ENCODE results near the gene TADA3. TPM values are rescaled to one million over a fixed set of nuclear protein-coding genes. Genes with fewer than 3 reads are reported as not detected.

The TADA3 gene
- total and polyA plus RNA-seq, 9 of the 15 experiments (the other 6 are each of a cell fraction or from before 2014, with no cell fraction given) = 4.1 to 110 (median 74.8) TPM

- peak; percentile 59 to 78; a peak in 2 of 4 replicates for TF ChIP-seq NONO (IDR thresholded peaks at IDR 0.05; ENCODE audit: low read depth in 2 of 2, low read length in 1 of 2)
- TF ChIP-seq KLF16 (IDR thresholded peaks at IDR 0.05) = no peak
- 0 out of 2 replicates have a peak, but pooled peaks have one; percentile 29 for TF ChIP-seq GABPB2 (CRISPR knock-in tag; conservative IDR thresholded peaks at IDR 0.05)
- no peak for TF ChIP-seq THRA (IDR thresholded peaks at IDR 0.05)
- TF ChIP-seq MXD1 (CRISPR knock-in tag; IDR thresholded peaks at IDR 0.05; ENCODE audit: borderline replicate concordance, poor library complexity, severe bottlenecking) = no peak
- peak; percentile 62 for TF ChIP-seq PRDM10 (IDR thresholded peaks at IDR 0.05; ENCODE audit: partially characterized antibody)
- TF ChIP-seq FIP1L1 (IDR thresholded peaks at IDR 0.05; ENCODE audit: low read depth, low read length, poor library complexity, severe bottlenecking) = peak; percentile 83
- TF ChIP-seq JUNB (CRISPR knock-in tag; conservative IDR thresholded peaks at IDR 0.05) = no peak
- no peak for TF ChIP-seq DNMT1 (IDR thresholded peaks at IDR 0.05)
- no peak for TF ChIP-seq CREB5 (CRISPR knock-in tag; IDR thresholded peaks at IDR 0.05)
- peak; percentile 21; the same call in 1 of the 2 replicates for TF ChIP-seq USF2 (CRISPR knock-in tag; IDR thresholded peaks at IDR 0.05)
- TF ChIP-seq ZNF347 (CRISPR knock-in tag; IDR thresholded peaks at IDR 0.05; ENCODE audit: low read depth) = no peak
- TF ChIP-seq FOXK1 (CRISPR knock-in tag; IDR thresholded peaks at IDR 0.05; ENCODE audit: borderline replicate concordance) = no peak
- no peak for TF ChIP-seq ZNF766 (CRISPR knock-in tag; conservative IDR thresholded peaks at IDR 0.05)
- TF ChIP-seq BHLHE40 (IDR thresholded peaks at IDR 0.05; ENCODE audit: low read length) = 0 out of 2 replicates have a peak, but pooled peaks have one; percentile 20
- TF ChIP-seq NFE2 (IDR thresholded peaks at IDR 0.05; ENCODE audit: low read depth) = no peak
- peak; percentile 98 for TF ChIP-seq U2AF1 (optimal IDR thresholded peaks at IDR 0.05; ENCODE audit: low read depth, low read length)
- TF ChIP-seq TRIM24 (IDR thresholded peaks at IDR 0.05) = peak; percentile 51 to 82; a peak in 3 of 4 replicates
Measured at GRCh38 chr3:9731206-9732079, 60.8 kb downstream of the TADA3 start, which contains the start of gene BRPF1 (continued).

Data from K562 (cell line).